CD4-positive, alpha-beta T cell treated with Interleukin-2 at 100 ng/mL for 4 hours (primary cell): ENCODE results near the gene C20orf144.

Source experiments
- DNase-seq: peaks from one replicate; pipeline ENCODE4 v3.0.0-alpha.2; 2020; ENCODE audit warnings: low spot score

The C20orf144 gene

DNA sequence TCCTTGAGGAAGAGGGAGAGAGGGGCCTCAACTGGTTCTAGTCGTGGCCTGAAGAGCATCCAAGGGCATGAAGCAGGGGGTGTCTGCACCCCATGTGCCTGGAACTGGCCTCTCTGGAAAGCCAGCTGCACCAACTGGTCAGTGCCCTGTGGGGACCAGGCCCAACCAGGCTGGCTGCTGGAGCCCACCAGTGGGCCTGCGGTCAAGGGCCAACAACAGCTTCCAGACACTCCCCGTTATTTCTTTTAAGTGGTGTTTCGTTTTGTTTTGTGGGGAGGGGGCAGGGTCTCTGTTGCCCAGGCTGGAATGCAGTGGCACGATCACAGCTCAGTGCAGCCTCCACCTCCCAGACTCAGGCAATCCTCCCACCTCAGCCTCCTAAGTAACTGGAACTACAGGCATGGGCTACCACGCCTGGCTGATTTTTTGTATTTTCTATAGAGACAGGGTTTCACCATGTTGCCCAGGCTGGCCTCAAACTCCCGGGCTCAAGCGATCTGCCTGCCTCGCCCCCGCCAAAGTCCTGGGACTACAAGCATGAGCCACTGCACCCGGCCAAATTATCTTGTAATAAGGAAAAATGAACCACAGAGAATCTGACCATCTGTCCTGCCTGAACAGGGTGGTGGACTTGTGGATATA is 11.9 kb upstream of the C20orf144 start:
- no peak for DNase-seq

GRCh38 chr20:33650753-33651561 is 11.2 kb upstream of the C20orf144 start:
- no peak for DNase-seq

- DNase-seq, result no peak
Measured at GRCh38 chr20:33651562-33652048, 10.5 kb upstream of the C20orf144 start.

DNA sequence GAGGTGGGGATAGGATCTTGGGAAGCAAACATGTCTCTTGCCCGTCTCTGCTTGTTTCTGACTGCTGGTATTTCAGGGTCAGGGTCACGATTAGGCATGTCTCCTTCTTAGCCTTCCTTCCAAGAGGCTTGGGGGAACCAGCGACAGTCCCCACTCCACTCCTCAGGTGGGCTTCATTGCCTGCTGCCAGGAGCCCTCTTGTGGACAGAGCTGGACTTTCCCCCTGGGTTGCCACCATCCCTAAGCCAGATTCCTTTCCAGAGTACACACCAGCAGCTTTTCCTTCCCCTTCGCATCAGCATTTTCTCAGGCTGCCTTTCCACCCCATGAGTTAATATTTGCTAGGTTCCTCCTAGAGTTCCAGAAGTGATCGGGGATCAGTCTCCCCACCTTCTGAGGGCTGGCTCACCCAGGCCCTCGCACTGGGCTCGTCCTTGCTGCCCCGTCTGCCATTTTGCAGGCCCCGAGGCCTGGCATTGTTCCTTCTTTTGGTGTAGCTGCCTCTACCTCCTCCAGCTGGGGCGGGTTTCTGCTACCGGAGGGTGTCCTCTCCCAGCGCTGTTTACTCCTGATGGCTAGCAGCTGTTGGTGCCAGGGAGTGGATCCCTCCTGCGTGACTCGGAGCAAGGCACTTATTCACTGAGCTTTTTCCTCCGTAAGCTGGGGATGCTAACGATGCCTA is 8.8 kb upstream of the C20orf144 start:
- DNase-seq, result peak; percentile 40

- no peak for DNase-seq
Measured at GRCh38 chr20:33653900-33654596, 8.1 kb upstream of the C20orf144 start.

DNA sequence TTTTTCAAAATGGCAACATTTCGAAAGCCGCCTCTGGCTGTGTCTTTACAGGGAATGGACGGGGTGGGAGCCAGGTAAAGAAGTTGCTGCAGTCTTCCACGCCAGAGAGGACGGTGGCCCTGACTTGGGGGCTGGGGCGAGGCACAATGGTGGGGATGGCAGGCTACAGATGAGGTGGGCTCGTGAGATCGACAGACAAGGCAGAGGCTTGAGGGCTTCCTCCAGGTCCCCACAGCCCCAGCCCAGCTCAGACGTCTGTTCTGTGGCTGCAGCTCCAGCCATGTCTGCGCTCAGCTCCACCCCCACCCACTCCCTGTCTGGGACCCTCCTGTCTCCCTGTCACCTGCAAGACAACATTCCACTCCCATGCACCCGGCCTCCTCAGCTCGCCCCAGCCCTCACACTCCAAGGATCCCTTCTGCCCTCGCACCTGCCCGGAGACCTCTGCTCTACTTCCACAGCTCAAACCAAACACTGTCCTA is 7.4 kb upstream of the C20orf144 start:
- no peak for DNase-seq

GRCh38 chr20:33655164-33655563 is 7.0 kb upstream of the C20orf144 start:
- DNase-seq, result no peak

DNA sequence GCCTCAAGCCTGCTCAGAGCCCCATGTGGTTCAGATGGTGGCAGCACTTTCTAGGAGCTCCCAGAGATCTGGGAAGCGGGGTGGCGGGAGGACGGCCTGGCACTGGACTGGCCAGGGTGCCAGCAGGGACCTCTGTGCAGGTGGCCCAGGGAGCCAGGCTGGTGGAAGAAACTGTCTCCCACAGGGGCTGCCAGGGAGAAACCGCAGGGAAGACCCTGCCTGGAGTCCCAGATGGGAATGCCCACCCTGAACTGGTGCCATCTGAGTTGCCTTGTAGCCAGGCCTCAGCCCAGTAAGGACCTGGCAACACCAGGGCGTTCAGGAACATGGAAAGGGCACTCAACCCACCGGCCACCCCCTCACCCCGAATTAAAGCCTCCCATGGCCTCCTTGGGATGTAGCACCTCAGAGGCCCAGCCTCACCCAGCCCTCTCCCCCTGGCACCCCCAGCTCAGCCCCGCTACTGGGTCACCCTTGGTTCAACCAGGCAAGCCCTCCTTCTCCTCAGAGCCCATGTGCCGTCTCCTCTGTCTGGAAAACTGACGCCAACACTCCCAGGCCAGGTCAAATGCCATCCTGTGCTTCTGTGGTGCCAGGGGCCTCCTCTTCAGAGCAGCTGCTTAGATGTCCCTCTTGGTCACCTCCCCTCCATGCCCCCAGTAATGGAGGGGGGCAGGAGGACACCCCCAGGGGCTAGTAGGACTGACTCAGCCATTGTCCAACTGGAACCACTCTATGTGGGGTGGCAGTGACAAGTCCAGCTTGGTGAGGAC is 5.9 kb upstream of the C20orf144 start:
- no peak for DNase-seq

GRCh38 chr20:33656783-33657703 is 5.1 kb upstream of the C20orf144 start:
- DNase-seq, result no peak

DNA sequence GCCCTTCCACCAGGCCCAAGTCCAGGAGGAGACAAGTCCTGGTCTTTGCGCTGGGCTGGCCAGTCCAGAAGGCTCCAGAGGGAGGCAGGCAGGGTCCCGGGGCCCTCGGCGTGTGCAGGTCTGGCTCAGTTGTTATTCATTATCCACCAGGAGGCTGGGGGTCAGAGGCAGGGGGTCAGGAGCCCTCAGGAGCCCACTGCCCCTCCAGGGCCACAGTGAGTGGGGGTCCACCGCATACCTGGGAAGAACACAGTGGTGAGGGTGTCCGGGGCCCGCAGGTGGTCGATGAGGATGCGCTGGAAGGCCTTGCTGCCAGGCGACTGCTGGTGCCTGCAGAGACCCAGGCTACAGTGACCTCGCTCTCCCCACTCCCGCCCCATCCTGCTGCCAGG is 4.4 kb upstream of the C20orf144 start:
- no peak for DNase-seq

DNA sequence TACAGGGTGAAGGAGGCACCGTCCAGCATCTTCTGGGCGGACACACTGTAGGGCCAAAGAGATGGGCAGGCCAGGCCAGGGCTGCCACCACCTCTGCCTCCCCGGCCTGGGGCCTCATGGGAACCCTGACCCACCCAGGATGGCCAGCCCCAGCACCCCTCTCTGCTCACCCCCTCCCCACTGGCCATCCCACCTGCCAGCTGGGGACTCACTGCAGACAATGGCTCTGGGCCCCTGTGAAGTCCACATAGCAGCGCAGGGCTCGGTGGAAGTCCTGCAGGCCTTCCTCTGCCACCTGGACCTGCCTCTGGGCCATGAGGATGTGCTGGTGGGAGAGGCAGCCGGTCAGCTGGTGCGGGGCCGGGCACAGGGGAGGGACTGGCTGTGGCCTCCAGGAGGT is 3.6 kb upstream of the C20orf144 start:
- DNase-seq, result no peak

GRCh38 chr20:33658929-33659328 is 3.2 kb upstream of the C20orf144 start:
- DNase-seq, result no peak

GRCh38 chr20:33659341-33660034 is 2.6 kb upstream of the C20orf144 start:
- no peak for DNase-seq

GRCh38 chr20:33660035-33660684 is 2.0 kb upstream of the C20orf144 start:
- no peak for DNase-seq

DNA sequence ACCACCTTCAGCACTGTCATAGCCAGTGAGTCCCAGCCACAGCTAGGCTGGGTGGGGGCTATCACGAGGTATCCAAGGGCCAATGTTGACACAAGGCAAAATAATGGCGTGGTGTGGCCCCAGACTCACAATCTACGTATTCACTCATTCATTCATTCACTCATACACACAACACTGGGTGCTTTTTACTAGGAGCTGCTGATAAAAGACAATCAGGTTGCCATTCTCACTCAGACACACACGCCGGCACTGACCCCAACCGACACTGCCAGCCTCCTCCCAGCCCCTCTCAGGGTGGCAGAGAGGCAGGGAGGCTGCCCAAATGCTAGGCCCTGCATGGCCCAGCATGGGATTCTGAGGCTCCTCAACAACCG is 1.5 kb upstream of the C20orf144 start:
- DNase-seq, result no peak

DNA sequence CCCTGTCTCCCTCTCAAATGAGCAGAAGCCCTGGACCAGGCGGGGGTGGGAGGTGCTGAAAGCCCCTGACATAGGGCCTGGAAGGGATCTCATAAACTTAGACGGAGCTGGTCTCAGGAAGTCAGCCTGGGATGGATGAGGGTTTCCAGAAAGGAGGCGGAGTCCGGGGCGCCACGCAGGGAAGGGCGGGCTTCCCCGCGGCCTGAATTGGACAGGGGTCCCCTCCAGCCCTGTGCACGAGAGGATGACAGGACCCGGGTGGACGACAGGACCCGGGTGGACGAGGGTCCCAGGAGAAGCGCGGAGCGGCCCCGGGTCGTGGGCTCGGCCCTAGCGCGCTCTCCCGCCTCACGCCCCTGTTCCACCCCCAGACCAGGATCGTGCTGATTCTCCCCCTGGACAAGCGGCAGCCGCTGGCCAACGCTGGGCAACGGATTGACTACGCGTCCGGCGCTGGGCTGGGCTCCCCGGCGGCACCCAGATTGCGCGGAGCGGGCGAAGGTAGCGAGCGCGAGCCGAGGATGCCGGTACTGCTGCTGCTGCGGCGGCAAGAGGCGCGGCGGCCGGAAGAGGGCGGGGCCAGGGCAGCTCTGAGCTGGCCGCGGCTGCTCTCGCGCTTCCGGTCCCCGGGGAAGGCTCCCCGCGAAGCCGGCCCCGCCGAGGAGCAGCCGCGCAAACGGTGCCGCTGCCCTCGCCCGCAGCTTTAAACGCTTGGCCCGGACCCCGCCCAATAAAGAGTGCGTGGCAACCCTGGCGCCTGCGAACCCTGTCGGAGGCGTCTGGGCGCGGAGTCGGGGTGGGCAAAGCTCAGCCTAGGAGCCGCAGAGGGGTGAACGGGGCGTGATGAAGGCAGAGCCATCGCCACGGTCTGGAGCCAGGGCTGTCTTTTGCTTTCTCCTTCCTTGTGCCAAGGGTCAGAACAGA is 1.3 kb downstream of the C20orf144 start:
- peak; percentile 81 for DNase-seq

GRCh38 chr20:33664085-33664761 is 2.1 kb downstream of the C20orf144 start:
- no peak for DNase-seq

DNA sequence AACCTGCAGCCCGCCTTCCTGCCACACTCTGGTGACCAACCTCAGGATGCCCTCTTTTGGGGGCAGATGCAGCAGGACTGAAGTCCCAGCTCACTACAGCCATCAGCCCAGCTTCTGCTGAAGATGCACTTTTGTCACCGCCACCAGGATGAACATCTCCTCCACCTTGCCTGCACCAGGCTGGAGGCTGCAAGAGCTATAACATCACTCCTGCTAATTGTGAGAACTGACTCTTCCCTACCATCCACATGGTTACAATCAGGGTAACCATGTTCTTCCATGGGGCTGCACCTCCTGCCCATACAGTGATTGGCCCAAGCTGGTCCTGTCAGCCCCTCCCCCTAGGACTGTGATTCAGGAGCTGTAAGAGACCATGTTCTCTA is 2.6 kb downstream of the C20orf144 start:
- DNase-seq, result no peak
